ENCODE data around the gene ZNF474. TPM values are rescaled to one million over a fixed set of nuclear protein-coding genes. Genes with fewer than 3 reads are reported as not detected.

The ZNF474 gene
- polyA plus RNA-seq, 1 donor = 0.64 TPM

GRCh38 chr5:122195802-122196394, 66.6 kb downstream of the ZNF474 start:
- Histone ChIP-seq H3K36me3 (ENCODE audit: control insufficient read depth, insufficient read depth, low read length) (no peaks in the 10 kb centered on the region), H3K4me3 (ENCODE audit: low read length) (no peak overlapping the region), H3K27me3 (ENCODE audit: control insufficient read depth, insufficient read depth, low read length) (peaks cover 2% of the 10 kb centered on the region), H3K27ac (ENCODE audit: low read length) (no peak overlapping the region), H3K9me3 (ENCODE audit: control insufficient read depth, low read depth, low read length) (no peaks in the 10 kb centered on the region), H3K4me1 (ENCODE audit: control insufficient read depth, insufficient read depth, low read length) (no peaks in the 10 kb centered on the region)
- peak; percentile 17 to 38 for DNase-seq
- no CpG with 5 or more reads among the region's 3 CpGs for WGBS (ENCODE audit: insufficient coverage, low lambda C conversion rate)

- H3K27ac ChIP-seq (ENCODE audit: low read length) = no peak overlapping the region
- no peaks in the 10 kb centered on the region for H3K4me1 ChIP-seq (ENCODE audit: control insufficient read depth, insufficient read depth, low read length)
- H3K27me3 ChIP-seq (ENCODE audit: control insufficient read depth, insufficient read depth, low read length) = peaks cover 2% of the 10 kb centered on the region
- no peak for DNase-seq
- no peaks in the 10 kb centered on the region for H3K36me3 ChIP-seq (ENCODE audit: control insufficient read depth, insufficient read depth, low read length)
- WGBS (ENCODE audit: insufficient coverage, low lambda C conversion rate) = 63% methylated on average over 3 of the region's 3 CpGs
- H3K9me3 ChIP-seq (ENCODE audit: control insufficient read depth, low read depth, low read length) = no peaks in the 10 kb centered on the region
- H3K4me3 ChIP-seq (ENCODE audit: low read length) = no peak overlapping the region
These were observed 69.8 kb downstream of the ZNF474 start for GRCh38 chr5:122199146-122199545.

- H3K27me3 ChIP-seq (ENCODE audit: control insufficient read depth, insufficient read depth, low read length) = peaks cover 2% of the 10 kb centered on the region
- no peak overlapping the region for H3K4me3 ChIP-seq (ENCODE audit: low read length)
- H3K36me3 ChIP-seq (ENCODE audit: control insufficient read depth, insufficient read depth, low read length) = no peaks in the 10 kb centered on the region
- H3K4me1 ChIP-seq (ENCODE audit: control insufficient read depth, insufficient read depth, low read length) = no peaks in the 10 kb centered on the region
- H3K27ac ChIP-seq (ENCODE audit: low read length) = no peak overlapping the region
- H3K9me3 ChIP-seq (ENCODE audit: control insufficient read depth, low read depth, low read length) = no peaks in the 10 kb centered on the region
- DNase-seq = no peak
These were observed 71.1 kb downstream of the ZNF474 start for GRCh38 chr5:122200450-122200849.

GRCh38 chr5:122200865-122201264, 71.5 kb downstream of the ZNF474 start:
- no peaks in the 10 kb centered on the region for H3K9me3 ChIP-seq (ENCODE audit: control insufficient read depth, low read depth, low read length)
- no CpG with 5 or more reads among the region's 3 CpGs for WGBS (ENCODE audit: insufficient coverage, low lambda C conversion rate)

GRCh38 chr5:122201365-122201764, 72.0 kb downstream of the ZNF474 start:
- no peaks in the 10 kb centered on the region for H3K4me1 ChIP-seq (ENCODE audit: control insufficient read depth, insufficient read depth, low read length)
- H3K9me3 ChIP-seq (ENCODE audit: control insufficient read depth, low read depth, low read length) = no peaks in the 10 kb centered on the region
- H3K27me3 ChIP-seq (ENCODE audit: control insufficient read depth, insufficient read depth, low read length) = peaks cover 2% of the 10 kb centered on the region
- no peaks in the 10 kb centered on the region for H3K36me3 ChIP-seq (ENCODE audit: control insufficient read depth, insufficient read depth, low read length)
- H3K4me3 ChIP-seq (ENCODE audit: low read length) = no peak overlapping the region
- WGBS (ENCODE audit: insufficient coverage, low lambda C conversion rate) = 86% methylated on average over 1 of the region's 3 CpGs
- no peak for DNase-seq
- no peak overlapping the region for H3K27ac ChIP-seq (ENCODE audit: low read length)

More at GRCh38 chr5:122200865-122201264, 71.5 kb downstream of the ZNF474 start:
- DNase-seq = no peak
- Histone ChIP-seq H3K4me1 (ENCODE audit: control insufficient read depth, insufficient read depth, low read length) (no peaks in the 10 kb centered on the region), H3K36me3 (ENCODE audit: control insufficient read depth, insufficient read depth, low read length) (no peaks in the 10 kb centered on the region), H3K27me3 (ENCODE audit: control insufficient read depth, insufficient read depth, low read length) (peaks cover 2% of the 10 kb centered on the region), H3K4me3 (ENCODE audit: low read length) (no peak overlapping the region), H3K27ac (ENCODE audit: low read length) (no peak overlapping the region)

- no peak overlapping the region for H3K4me3 ChIP-seq (ENCODE audit: low read length)
- no peaks in the 10 kb centered on the region for H3K9me3 ChIP-seq (ENCODE audit: control insufficient read depth, low read depth, low read length)
- H3K36me3 ChIP-seq (ENCODE audit: control insufficient read depth, insufficient read depth, low read length) = no peaks in the 10 kb centered on the region
- H3K27ac ChIP-seq (ENCODE audit: low read length) = no peak overlapping the region
- no peaks in the 10 kb centered on the region for H3K27me3 ChIP-seq (ENCODE audit: control insufficient read depth, insufficient read depth, low read length)
- DNase-seq = no peak
- H3K4me1 ChIP-seq (ENCODE audit: control insufficient read depth, insufficient read depth, low read length) = no peaks in the 10 kb centered on the region
These were observed 73.6 kb downstream of the ZNF474 start for GRCh38 chr5:122202952-122203351.

Other genes with a start within 250 kb of the ZNF474 start
- 15.4 TPM for gene SRFBP1, start 167.6 kb upstream of the ZNF474 start, polyA plus RNA-seq
- gene LOX, start 51.3 kb upstream of the ZNF474 start, polyA plus RNA-seq = 10.9 TPM
- gene SNCAIP, start 182.7 kb downstream of the ZNF474 start, polyA plus RNA-seq = 7.3 TPM